ENCODE measurements around the gene OR4C3.
"Not testable (repeated sequence)": the region's sequence is repeated elsewhere in the genome, so short reads cannot be mapped to it uniquely, and the experiment has no call there.

The OR4C3 gene

GRCh38 chr11:48324620-48325019 is at the start of gene OR4C3:
TSS of gene OR4C3 (plus strand) at chr11:48324920. CDS start at chr11:48325022, 102 bp downstream.
- not testable (repeated sequence) for H3K27ac ChIP-seq

GRCh38 chr11:48305923-48306322 is 18.8 kb upstream of the OR4C3 start, which contains the start of gene OR4S1:
TSS of gene OR4S1 (plus strand) at chr11:48306223. CDS start at chr11:48306223, 0 bp downstream.
- H3K27ac ChIP-seq, result no peak within 1 kb of the TSS
- TF ChIP-seq ZFX (IDR thresholded peaks at IDR 0.05; ENCODE audit: borderline replicate concordance) (no peak), CTCF (IDR thresholded peaks at IDR 0.05) (no peak)

GRCh38 chr11:48307760-48308386 is 16.8 kb upstream of the OR4C3 start:
- TF ChIP-seq CTCF (IDR thresholded peaks at IDR 0.05) (peak; percentile 87), ZFX (IDR thresholded peaks at IDR 0.05; ENCODE audit: borderline replicate concordance) (no peak)
- no peak overlapping the region for H3K27ac ChIP-seq

- not testable (repeated sequence) for H3K27ac ChIP-seq
These were observed 11.1 kb upstream of the OR4C3 start for GRCh38 chr11:48313590-48313989.

- peak overlapping the region; percentile 30 for H3K27ac ChIP-seq
These were observed 4.9 kb upstream of the OR4C3 start for GRCh38 chr11:48319813-48320212.

GRCh38 chr11:48341466-48341865 is 16.7 kb downstream of the OR4C3 start:
- H3K27ac ChIP-seq, result no peak overlapping the region
- TF ChIP-seq ZFX (IDR thresholded peaks at IDR 0.05; ENCODE audit: borderline replicate concordance) (no peak), CTCF (IDR thresholded peaks at IDR 0.05) (no peak)

- not testable (repeated sequence) for H3K27ac ChIP-seq
These were observed 17.8 kb downstream of the OR4C3 start for GRCh38 chr11:48342505-48342904.

- not testable (repeated sequence) for H3K27ac ChIP-seq
These were observed 21.6 kb downstream of the OR4C3 start for GRCh38 chr11:48346286-48346685.

- no peak overlapping the region for H3K27ac ChIP-seq
- no peak for TF ChIP-seq ZFX (IDR thresholded peaks at IDR 0.05; ENCODE audit: borderline replicate concordance)
- TF ChIP-seq CTCF (IDR thresholded peaks at IDR 0.05), result no peak
These were observed 29.3 kb downstream of the OR4C3 start for GRCh38 chr11:48354013-48354412.

- TF ChIP-seq CTCF (IDR thresholded peaks at IDR 0.05), result no peak
- TF ChIP-seq ZFX (IDR thresholded peaks at IDR 0.05; ENCODE audit: borderline replicate concordance), result no peak
- H3K27ac ChIP-seq, result no peak overlapping the region
These were observed 30.0 kb downstream of the OR4C3 start for GRCh38 chr11:48354677-48355076.

GRCh38 chr11:48361289-48361688 is 36.6 kb downstream of the OR4C3 start:
- not testable (repeated sequence) for H3K27ac ChIP-seq
